Caco-2 (cell line): ENCODE results near the gene UAP1. TPM values are rescaled to one million over a fixed set of nuclear protein-coding genes. Genes with fewer than 3 reads are reported as not detected.

Experiments used
- BruUV-seq: library from RNA; stranded (reverse); fragments of 400-500 nt; replicated peaks from 2 replicates; lab custom pipeline; 2021; lab: Mats Ljungman, UMichigan
- CTCF ChIA-PET: fragments of 300-600 bp; sonication (Branson Sonifier 250); formaldehyde crosslinking; loops from one replicate; lab custom pipeline; 2022; ENCODE audit warnings: antibody characterized with exemption; lab: Charles Lee
- POLR2A ChIA-PET: fragments of 300-600 bp; sonication (Branson Sonifier 250); formaldehyde crosslinking; loops from one replicate; lab custom pipeline; 2022; ENCODE audit warnings: antibody characterized with exemption; lab: Charles Lee
- DNase-seq, 2 experiments: peaks; one replicate each; pipeline versions ENCODE4 v3.0.0 to v3.0.0-alpha.2; 2020 to 2022
- H3K27me3 ChIP-seq: replicated peaks from 2 replicates; pipeline ENCODE4 v1.6.0; 2011; ENCODE audit warnings: low read length; ENCODE audit not compliant: control insufficient read depth, insufficient read depth
- H3K36me3 ChIP-seq: 2 replicates; pipeline ENCODE4 v1.5.1; 2011; ENCODE audit warnings: low read length; ENCODE audit not compliant: control insufficient read depth, insufficient read depth
- H3K4me1 ChIP-seq: fragments of 250-450 bp; sonication (Bioruptor Pico); 2 replicates; pipeline ENCODE4 v1.5.1; 2020; ENCODE audit warnings: mild to moderate bottlenecking
- H3K4me3 ChIP-seq: 2 replicates; pipeline ENCODE4 v1.5.1; 2011; ENCODE audit warnings: low read depth, mild to moderate bottlenecking, control low read depth, low read length
- H3K9me3 ChIP-seq: fragments of 250-450 bp; sonication (Bioruptor Pico); 2 replicates; pipeline ENCODE4 v1.5.1; 2020; ENCODE audit warnings: mild to moderate bottlenecking, moderate library complexity
- H3K27ac Mint-ChIP-seq: one replicate; pipeline ENCODE4 v1.8.0; 2022; ENCODE audit warnings: mixed read lengths; ENCODE audit not compliant: unreplicated experiment
- H3K27me3 Mint-ChIP-seq: one replicate; pipeline ENCODE4 v1.8.0; 2022; ENCODE audit warnings: mixed read lengths; ENCODE audit not compliant: insufficient read depth, unreplicated experiment
- H3K36me3 Mint-ChIP-seq: one replicate; pipeline ENCODE4 v1.8.0; 2022; ENCODE audit warnings: mild to moderate bottlenecking, mixed read lengths; ENCODE audit not compliant: insufficient read depth, unreplicated experiment
- H3K4me1 Mint-ChIP-seq: one replicate; pipeline ENCODE4 v1.8.0; 2022; ENCODE audit warnings: low read depth, mixed read lengths; ENCODE audit not compliant: unreplicated experiment
- H3K4me3 Mint-ChIP-seq: one replicate; pipeline ENCODE4 v1.8.0; 2022; ENCODE audit warnings: mild to moderate bottlenecking, moderate library complexity, mixed read lengths; ENCODE audit not compliant: unreplicated experiment
- H3K9me3 Mint-ChIP-seq: one replicate; pipeline ENCODE4 v1.8.0; 2022; ENCODE audit warnings: mixed read lengths; ENCODE audit not compliant: unreplicated experiment
- intact Hi-C: fragments of 100-400 bp; cut with micrococcal nuclease; formaldehyde crosslinking; loops from one replicate; pipeline ENCODE4 v1.10.0; 2022; ENCODE audit not compliant: unreplicated experiment
- total RNA-seq: library from RNA; stranded (reverse); gene quantifications from 2 replicates; pipeline ENCODE4 v1.2.3, GENCODE V29; 2022
- TF ChIP-seq, protein P1 (sequence below), 2 experiments: fragments of 200-600 bp in 1 of 2; IDR thresholded peaks; 1 replicate in 1 of 2; 2 replicates in 1 of 2; pipeline versions ENCODE4 v1.5.1 to v1.8.0; 2011 to 2022; ENCODE audit warnings: antibody characterized with exemption in 1 of 2, control low read depth in 1 of 2, inconsistent platforms in 1 of 2, low read depth in 1 of 2, low read length in 1 of 2, mild to moderate bottlenecking in 1 of 2, moderate library complexity in 1 of 2; ENCODE audit not compliant: insufficient read depth in 1 of 2, severe bottlenecking in 1 of 2, unreplicated experiment in 1 of 2

The UAP1 gene
- total RNA-seq, 1 experiment from 2014 or later: 39.8 TPM

DNA sequence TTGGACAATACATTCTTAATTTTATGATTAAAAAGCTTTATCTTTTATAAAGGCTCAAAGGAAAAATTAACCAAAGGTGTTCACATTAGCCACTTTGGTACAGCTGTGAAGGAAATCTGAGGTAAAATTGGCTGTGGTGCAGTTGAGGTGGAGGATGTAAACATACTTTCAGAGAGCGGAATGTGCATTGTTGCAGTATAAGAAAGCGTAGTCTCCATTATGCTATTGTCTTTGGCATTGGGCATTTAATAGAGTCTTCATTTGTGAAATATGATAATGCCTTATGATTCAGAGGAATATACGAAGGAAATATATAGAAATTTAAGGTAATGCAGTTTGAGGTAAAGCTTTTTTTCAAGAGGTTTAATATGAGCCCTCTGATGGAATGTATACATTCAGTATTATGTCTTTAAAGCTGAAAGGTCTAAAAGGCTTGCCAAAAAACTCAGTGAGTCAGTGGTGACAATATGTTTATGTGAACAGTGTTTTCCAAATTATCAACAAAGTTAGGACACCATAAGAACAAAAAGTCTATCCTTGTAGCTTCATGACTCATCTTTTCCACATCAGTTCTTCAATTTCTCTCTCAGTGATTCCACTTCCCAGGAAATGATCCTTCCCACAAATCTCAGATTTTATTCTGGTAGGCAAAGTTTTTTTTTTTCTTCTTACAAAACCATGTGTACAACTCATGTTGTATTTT lies 43.9 kb downstream of the UAP1 start:
- TF ChIP-seq, protein P1, sequence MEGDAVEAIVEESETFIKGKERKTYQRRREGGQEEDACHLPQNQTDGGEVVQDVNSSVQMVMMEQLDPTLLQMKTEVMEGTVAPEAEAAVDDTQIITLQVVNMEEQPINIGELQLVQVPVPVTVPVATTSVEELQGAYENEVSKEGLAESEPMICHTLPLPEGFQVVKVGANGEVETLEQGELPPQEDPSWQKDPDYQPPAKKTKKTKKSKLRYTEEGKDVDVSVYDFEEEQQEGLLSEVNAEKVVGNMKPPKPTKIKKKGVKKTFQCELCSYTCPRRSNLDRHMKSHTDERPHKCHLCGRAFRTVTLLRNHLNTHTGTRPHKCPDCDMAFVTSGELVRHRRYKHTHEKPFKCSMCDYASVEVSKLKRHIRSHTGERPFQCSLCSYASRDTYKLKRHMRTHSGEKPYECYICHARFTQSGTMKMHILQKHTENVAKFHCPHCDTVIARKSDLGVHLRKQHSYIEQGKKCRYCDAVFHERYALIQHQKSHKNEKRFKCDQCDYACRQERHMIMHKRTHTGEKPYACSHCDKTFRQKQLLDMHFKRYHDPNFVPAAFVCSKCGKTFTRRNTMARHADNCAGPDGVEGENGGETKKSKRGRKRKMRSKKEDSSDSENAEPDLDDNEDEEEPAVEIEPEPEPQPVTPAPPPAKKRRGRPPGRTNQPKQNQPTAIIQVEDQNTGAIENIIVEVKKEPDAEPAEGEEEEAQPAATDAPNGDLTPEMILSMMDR (IDR thresholded peaks at IDR 0.05; ENCODE audit: insufficient read depth in 1 of 2, low read depth in 1 of 2, low read length in 1 of 2, severe bottlenecking in 1 of 2, unreplicated experiment in 1 of 2): no peak
- no TSS peak for BruUV-seq
- DNase-seq: no peak
- CTCF ChIA-PET: no interaction called here
- POLR2A ChIA-PET: no interaction called here
- Histone ChIP-seq H3K36me3 (no peaks in the 10 kb centered on the region; the same call in 1 of the 2 replicates), H3K4me1 (no peaks in the 10 kb centered on the region), H3K9me3 (no peaks in the 10 kb centered on the region), H3K4me3 (no peak overlapping the region), H3K27me3 (no peaks in the 10 kb centered on the region)
- no peak overlapping the region for H3K4me3 Mint-ChIP-seq
- intact Hi-C loops: no loop called here
- no peaks in the 10 kb centered on the region for H3K4me1 Mint-ChIP-seq
- H3K27me3 Mint-ChIP-seq: no peaks in the 10 kb centered on the region
- H3K36me3 Mint-ChIP-seq: peaks cover 10% of the 10 kb centered on the region
- H3K9me3 Mint-ChIP-seq: no peaks in the 10 kb centered on the region
- no peak overlapping the region for H3K27ac Mint-ChIP-seq

DNA sequence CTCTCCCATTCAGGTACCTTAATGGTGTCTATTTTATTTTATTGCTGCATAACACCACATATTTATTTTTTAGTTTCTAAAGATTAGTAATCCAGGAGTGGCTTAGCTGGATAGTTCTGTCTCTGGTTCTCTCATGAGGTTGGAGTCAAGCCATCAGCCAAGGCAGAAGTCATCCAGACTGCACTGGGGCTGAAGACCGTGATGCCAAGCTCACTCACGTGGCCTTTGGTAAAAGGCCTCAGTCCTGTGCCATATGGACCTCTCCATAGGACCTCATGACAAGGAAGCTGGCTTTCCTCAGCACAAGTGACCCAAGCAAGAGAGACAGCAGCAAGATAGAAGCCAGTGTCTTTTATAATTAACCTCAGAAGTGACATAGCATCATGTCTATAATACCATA lies 47.8 kb downstream of the UAP1 start:
- no peaks in the 10 kb centered on the region for H3K36me3 ChIP-seq
- Mint-ChIP-seq H3K36me3 (peaks cover 4% of the 10 kb centered on the region), H3K4me3 (no peak overlapping the region), H3K27ac (no peak overlapping the region), H3K9me3 (no peaks in the 10 kb centered on the region), H3K27me3 (no peaks in the 10 kb centered on the region), H3K4me1 (no peaks in the 10 kb centered on the region)
- no peak overlapping the region for H3K4me3 ChIP-seq
- CTCF ChIA-PET: no interaction called here
- POLR2A ChIA-PET: no interaction called here
- TF ChIP-seq, protein P1 (IDR thresholded peaks at IDR 0.05; ENCODE audit: insufficient read depth in 1 of 2, low read depth in 1 of 2, low read length in 1 of 2, severe bottlenecking in 1 of 2, unreplicated experiment in 1 of 2): no peak
- no peak for DNase-seq
- BruUV-seq: no TSS peak
- no peaks in the 10 kb centered on the region for H3K4me1 ChIP-seq
- H3K27me3 ChIP-seq: no peaks in the 10 kb centered on the region
- H3K9me3 ChIP-seq: no peaks in the 10 kb centered on the region
- intact Hi-C loops: no loop called here

DNA sequence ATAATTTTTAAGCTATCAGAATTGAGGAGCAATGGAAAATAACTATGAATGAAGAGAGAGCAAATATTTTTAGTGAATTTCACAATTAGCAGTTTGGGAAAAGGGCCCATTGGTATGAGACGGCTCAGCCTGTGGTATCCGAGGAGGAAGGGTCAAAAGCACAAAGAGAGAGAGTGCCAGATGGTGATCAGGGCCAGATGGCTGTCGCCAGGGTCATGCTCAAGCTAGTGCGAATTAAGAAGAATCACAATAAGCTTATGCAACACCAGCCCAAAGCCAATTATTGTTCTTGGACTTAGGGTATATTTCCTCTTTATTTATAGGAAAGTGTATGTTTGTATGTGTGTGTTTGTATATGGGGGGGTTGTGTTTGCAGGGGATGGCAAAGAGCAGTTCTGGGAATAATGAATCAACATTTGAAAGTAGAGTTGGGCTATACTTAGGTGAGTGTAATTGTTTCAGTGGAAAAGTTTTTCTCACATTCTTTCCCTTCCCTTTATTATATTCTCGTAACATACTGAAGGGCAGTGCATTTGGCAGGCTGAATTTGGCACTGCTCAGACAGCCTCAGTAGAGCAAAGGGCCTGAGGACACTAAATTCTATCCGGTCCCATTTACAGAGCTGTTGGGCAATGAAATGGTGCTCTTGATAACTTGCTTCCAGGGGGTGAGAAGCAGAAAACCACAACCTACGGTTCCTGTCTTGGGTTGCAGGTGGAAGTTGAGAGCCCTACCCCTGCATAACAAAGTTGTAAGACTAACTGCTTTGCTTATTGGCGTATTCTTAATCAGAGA lies 51.3 kb downstream of the UAP1 start:
- CTCF ChIA-PET: interaction anchor here (0.9 to 2.5 kb wide), 2 partner anchors 16 to 187 kb away, joined by 3 to 23 read pairs; no protein-coding TSS in a partner anchor
- no peaks in the 10 kb centered on the region for H3K4me1 Mint-ChIP-seq

More for the DNA sequence above, 51.3 kb downstream of the UAP1 start:
- POLR2A ChIA-PET: no interaction called here
- no TSS peak for BruUV-seq
- H3K36me3 Mint-ChIP-seq: peaks cover 4% of the 10 kb centered on the region
- H3K27me3 Mint-ChIP-seq: no peaks in the 10 kb centered on the region
- TF ChIP-seq, protein P1 (IDR thresholded peaks at IDR 0.05; ENCODE audit: insufficient read depth in 1 of 2, low read depth in 1 of 2, low read length in 1 of 2, severe bottlenecking in 1 of 2, unreplicated experiment in 1 of 2): no peak
- no peak for DNase-seq
- H3K4me3 ChIP-seq: no peak overlapping the region
- H3K9me3 Mint-ChIP-seq: no peaks in the 10 kb centered on the region
- no peak overlapping the region for H3K27ac Mint-ChIP-seq
- H3K36me3 ChIP-seq: no peaks in the 10 kb centered on the region
- no peaks in the 10 kb centered on the region for H3K4me1 ChIP-seq
- no peak overlapping the region for H3K4me3 Mint-ChIP-seq
- H3K9me3 ChIP-seq: peaks cover 6% of the 10 kb centered on the region
- no peaks in the 10 kb centered on the region for H3K27me3 ChIP-seq
- intact Hi-C loops: loop anchor here (1.0 kb wide), 1 partner anchor 187 kb away; no protein-coding TSS in a partner anchor
